ENCODE measurements around the gene CLASRP. TPM values are rescaled to one million over a fixed set of nuclear protein-coding genes. Genes with fewer than 3 reads are reported as not detected.
A peak's percentile ranks its signal among the peaks of the same experiment; 100 is the strongest.

CLASRP gene
- total RNA-seq, 1 experiment from 2014 or later, result 87.1 TPM

DNA sequence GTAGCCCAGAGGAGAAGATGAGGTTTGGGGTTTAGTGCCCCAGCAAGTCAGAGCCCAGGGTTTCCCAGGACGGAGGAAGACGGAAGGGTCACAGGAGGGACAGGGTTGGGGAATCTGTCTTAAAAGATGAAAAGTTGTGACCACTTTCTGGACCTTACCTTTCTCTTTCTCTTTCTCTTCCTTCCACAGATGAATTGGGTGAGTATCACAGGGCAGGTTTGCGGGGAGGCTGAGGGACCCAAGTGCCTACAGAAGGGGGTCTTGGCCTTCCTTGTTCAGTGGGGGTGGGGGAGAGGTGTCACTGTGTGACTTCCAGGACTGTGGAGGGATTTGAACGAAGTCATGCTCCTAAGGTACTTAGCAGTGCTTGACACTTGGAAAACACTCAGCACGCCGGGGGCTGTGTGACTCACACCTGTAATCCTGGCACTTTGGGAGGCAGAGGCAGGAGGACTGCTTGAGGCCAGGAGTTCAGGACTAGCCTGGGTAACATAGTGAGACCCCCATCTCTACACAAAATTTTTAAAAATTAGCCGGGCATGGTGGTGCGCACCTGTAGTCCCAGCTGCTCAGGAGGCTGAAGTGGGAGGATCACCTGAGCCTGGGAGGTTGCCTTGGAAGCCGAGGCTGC, 29.1 kb upstream of the CLASRP start:
- H2BK15ac ChIP-seq (ENCODE audit: low read depth, low read length), result no peak overlapping the region
- H3K14ac ChIP-seq (ENCODE audit: insufficient read depth, low read length), result no peak overlapping the region
- H4K20me1 ChIP-seq (ENCODE audit: control insufficient read depth, insufficient read depth, insufficient read length), result no peaks in the 10 kb centered on the region
- H2AK5ac ChIP-seq (ENCODE audit: insufficient read length, low read length), result no peak overlapping the region
- no peak overlapping the region for H4K8ac ChIP-seq (replicated peaks; ENCODE audit: insufficient read length, low read depth, low read length)
- H3K9me3 ChIP-seq (ENCODE audit: control insufficient read depth, low read depth, low read length), result no peaks in the 10 kb centered on the region
- H3K9me3 Mint-ChIP-seq, result no peaks in the 10 kb centered on the region
- H3K4me1 Mint-ChIP-seq, result 0 out of 4 replicates have a peak, but pooled peaks cover 0 to 2% of the 10 kb centered on the region in 2 experiments
- no peak overlapping the region for H3K4me2 ChIP-seq (ENCODE audit: insufficient read depth, insufficient read length, low read length)
- H3K27ac ChIP-seq (ENCODE audit: insufficient read length, low read depth, low read length), result no peak overlapping the region
- no peak overlapping the region for H4K91ac ChIP-seq (ENCODE audit: insufficient read length, low read depth, low read length)
- no peak overlapping the region for H2BK20ac ChIP-seq (ENCODE audit: low read depth, low read length, poor library complexity, severe bottlenecking)
- no peak overlapping the region for H3K23ac ChIP-seq (ENCODE audit: insufficient read length, low read depth, low read length)
- H3K23me2 ChIP-seq (ENCODE audit: insufficient read length, low read depth, low read length, poor library complexity, severe bottlenecking), result no peaks in the 10 kb centered on the region
- peaks cover 0 to 6% (median 4%) of the 10 kb centered on the region in 3 experiments; a peak in 2 of 7 replicates for H3K36me3 Mint-ChIP-seq (ENCODE audit: insufficient read depth in 1 of 3, low read depth in 3 of 3)
- no peak overlapping the region for H3T11ph ChIP-seq (ENCODE audit: low read length)
- WGBS (ENCODE audit: extremely low coverage, insufficient read length, low lambda C conversion rate), result no CpG with 5 or more reads among the region's 9 CpGs
- H2BK120ac ChIP-seq (ENCODE audit: low read depth, low read length, poor library complexity, severe bottlenecking), result no peak overlapping the region
- no peak for DNase-seq
- H3K4me3 Mint-ChIP-seq, result no peak overlapping the region
- H4K5ac ChIP-seq (ENCODE audit: insufficient read length, low read depth, low read length), result no peak overlapping the region
- H3K18ac ChIP-seq (ENCODE audit: insufficient read length, low read depth, low read length), result no peak overlapping the region
- no peak overlapping the region for H3K4ac ChIP-seq (ENCODE audit: low read depth, low read length)
- H3K27ac Mint-ChIP-seq, result peak overlapping the region in 2 of 3 experiments; percentile 34 to 62; a peak in 3 of 7 replicates
- no peak overlapping the region for H3K9ac ChIP-seq (ENCODE audit: extremely low read depth, insufficient read length, low read length)
- H3K79me2 ChIP-seq (ENCODE audit: insufficient read depth, low read length), result no peaks in the 10 kb centered on the region
- H2AFZ ChIP-seq (ENCODE audit: low read length), result no peak overlapping the region
- H2BK12ac ChIP-seq (ENCODE audit: insufficient read length, low read depth, low read length), result no peak overlapping the region
- H2BK5ac ChIP-seq (ENCODE audit: insufficient read length, low read length), result no peak overlapping the region
- no peaks in the 10 kb centered on the region for H3K27me3 ChIP-seq (ENCODE audit: insufficient read depth, low read length)
- no peaks in the 10 kb centered on the region for H3K79me1 ChIP-seq (ENCODE audit: insufficient read depth, low read depth, low read length, poor library complexity, severe bottlenecking)
- no peaks in the 10 kb centered on the region for H3K4me1 ChIP-seq (ENCODE audit: insufficient read depth, low read length)
- TF ChIP-seq, protein P1, sequence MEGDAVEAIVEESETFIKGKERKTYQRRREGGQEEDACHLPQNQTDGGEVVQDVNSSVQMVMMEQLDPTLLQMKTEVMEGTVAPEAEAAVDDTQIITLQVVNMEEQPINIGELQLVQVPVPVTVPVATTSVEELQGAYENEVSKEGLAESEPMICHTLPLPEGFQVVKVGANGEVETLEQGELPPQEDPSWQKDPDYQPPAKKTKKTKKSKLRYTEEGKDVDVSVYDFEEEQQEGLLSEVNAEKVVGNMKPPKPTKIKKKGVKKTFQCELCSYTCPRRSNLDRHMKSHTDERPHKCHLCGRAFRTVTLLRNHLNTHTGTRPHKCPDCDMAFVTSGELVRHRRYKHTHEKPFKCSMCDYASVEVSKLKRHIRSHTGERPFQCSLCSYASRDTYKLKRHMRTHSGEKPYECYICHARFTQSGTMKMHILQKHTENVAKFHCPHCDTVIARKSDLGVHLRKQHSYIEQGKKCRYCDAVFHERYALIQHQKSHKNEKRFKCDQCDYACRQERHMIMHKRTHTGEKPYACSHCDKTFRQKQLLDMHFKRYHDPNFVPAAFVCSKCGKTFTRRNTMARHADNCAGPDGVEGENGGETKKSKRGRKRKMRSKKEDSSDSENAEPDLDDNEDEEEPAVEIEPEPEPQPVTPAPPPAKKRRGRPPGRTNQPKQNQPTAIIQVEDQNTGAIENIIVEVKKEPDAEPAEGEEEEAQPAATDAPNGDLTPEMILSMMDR (conservative IDR thresholded peaks at IDR 0.05), result no peak
- H3K27me3 Mint-ChIP-seq (ENCODE audit: low read depth), result no peaks in the 10 kb centered on the region
- no peak overlapping the region for H3K56ac ChIP-seq (ENCODE audit: insufficient read length, low read depth, low read length)
